Erythroblast (primary cell): ENCODE data around the gene VSIG2.

Experiments
- GATA1 ChIP-seq: IDR thresholded peaks from 2 replicates; pipeline ENCODE4 v1.6.1; 2011; ENCODE audit warnings: low read depth, mild to moderate bottlenecking, control low read depth, low read length, moderate library complexity
- POLR2A ChIP-seq: IDR thresholded peaks from 2 replicates; pipeline ENCODE4 v1.6.1; 2011; ENCODE audit warnings: mild to moderate bottlenecking, low read length

GRCh38 chr11:124748100-124748418 is 4.0 kb downstream of the VSIG2 start:
- TF ChIP-seq POLR2A (no peak), GATA1 (no peak)
